GM12878 (cell line): ENCODE measurements around the gene LRRTM3. TPM values are rescaled to one million over a fixed set of nuclear protein-coding genes. Genes with fewer than 3 reads are reported as not detected.

ENCODE experiments used
- ATAC-seq: fragments of 200-7000 bp; cut with Tn5 transposase; 3 replicates; pipeline ENCODE4 v1.9.1; 2020; ENCODE audit warnings: mild to moderate bottlenecking, moderate library complexity
- BruUV-seq: library from RNA; stranded (reverse); fragments of 400-500 nt; replicated peaks from 2 replicates; lab custom pipeline; 2021; lab: Mats Ljungman, UMichigan
- CTCF ChIA-PET: fragments of 300-600 bp; sonication (Branson Sonifier 250); formaldehyde crosslinking; extraction: SDS; loops from one replicate; lab custom pipeline; 2021; ENCODE audit warnings: inconsistent platforms; lab: Yijun Ruan, JAX
- POLR2A ChIA-PET: fragments of 350-600 bp; formaldehyde crosslinking; extraction: SDS; loops from one replicate; lab custom pipeline; 2021; ENCODE audit warnings: inconsistent platforms; lab: Charles Lee
- RAD21 ChIA-PET: fragments of 300-600 bp; sonication (Branson Sonifier 250); formaldehyde crosslinking; loops from one replicate; lab custom pipeline; 2023; ENCODE audit warnings: antibody characterized with exemption; ENCODE audit not compliant: unreplicated experiment; lab: Charles Lee
- SMC1A ChIA-PET: fragments of 300-600 bp; sonication (Branson Sonifier 250); formaldehyde crosslinking; loops from one replicate; lab custom pipeline; 2023; ENCODE audit not compliant: unreplicated experiment, uncharacterized antibody; lab: Charles Lee
- DNase-seq: peaks from one replicate; pipeline ENCODE4 v3.0.0-alpha.2; 2011; ENCODE audit warnings: low read depth, low spot score
- FAIRE-seq: peaks from 3 replicates; lab custom pipeline; 2011; peaks lifted over from hg19 to GRCh38; lab: Jason Lieb, UNC
- H2AFZ ChIP-seq: 2 replicates; pipeline ENCODE4 v1.6.0; 2011; ENCODE audit warnings: low read depth, low read length, control low read depth; ENCODE audit not compliant: control insufficient read depth
- H3K27ac ChIP-seq: 2 replicates; pipeline ENCODE4 v1.5.1; 2011; ENCODE audit warnings: control low read depth; ENCODE audit not compliant: control insufficient read depth, insufficient read depth
- H3K27me3 ChIP-seq, 2 experiments: replicated peaks in 1 of 2; 2 replicates each; pipeline versions ENCODE4 v1.6.0 to v1.6.1; 2011; ENCODE audit warnings: low read length in 1 of 2; ENCODE audit not compliant: control insufficient read depth in 2 of 2, insufficient read depth in 2 of 2
- H3K36me3 ChIP-seq, 2 experiments: 2 replicates each; pipeline ENCODE4 v1.5.1; 2011; ENCODE audit warnings: low read length in 1 of 2; ENCODE audit not compliant: control insufficient read depth in 2 of 2, insufficient read depth in 2 of 2
- H3K4me1 ChIP-seq: 2 replicates; pipeline ENCODE4 v1.6.1; 2011; ENCODE audit warnings: mild to moderate bottlenecking, low read length, moderate library complexity, mixed read lengths; ENCODE audit not compliant: control insufficient read depth, insufficient read depth
- H3K4me2 ChIP-seq: 2 replicates; pipeline ENCODE4 v1.6.0; 2011; ENCODE audit warnings: control low read depth; ENCODE audit not compliant: control insufficient read depth, insufficient read depth
- H3K4me3 ChIP-seq: fragments of 200-600 bp; sonication (generic); 2 replicates; pipeline ENCODE4 v1.5.1; 2016
- H3K79me2 ChIP-seq: 2 replicates; pipeline ENCODE4 v1.6.0; 2011; ENCODE audit warnings: low read length; ENCODE audit not compliant: control insufficient read depth, insufficient read depth
- H3K9ac ChIP-seq: 2 replicates; pipeline ENCODE4 v1.8.0; 2011; ENCODE audit warnings: low read length, control low read depth, mixed read lengths; ENCODE audit not compliant: control insufficient read depth, insufficient read depth
- H3K9me3 ChIP-seq: replicated peaks from 3 replicates; pipeline ENCODE4 v1.5.1; 2011; ENCODE audit warnings: mild to moderate bottlenecking, low read length; ENCODE audit not compliant: control insufficient read depth, insufficient read depth
- H4K20me1 ChIP-seq: 2 replicates; pipeline ENCODE4 v1.6.0; 2011; ENCODE audit not compliant: control insufficient read depth, insufficient read depth
- BCLAF1 ChIP-seq: fragments of 450-650 bp; IDR thresholded peaks from 2 replicates; pipeline ENCODE4 v1.6.1; 2017; ENCODE audit warnings: antibody characterized with exemption, mild to moderate bottlenecking, moderate library complexity
- BRCA1 ChIP-seq: IDR thresholded peaks from 2 replicates; pipeline ENCODE4 v1.6.1; 2011; ENCODE audit warnings: low read depth, low read length, improper control_type of control experiment
- CEBPB ChIP-seq, 2 experiments: fragments of 150-350 bp in 1 of 2; IDR thresholded peaks; 2 replicates each; pipeline ENCODE4 v1.6.1; 2012 to 2014; ENCODE audit warnings: low read depth in 2 of 2, low read length in 2 of 2, borderline replicate concordance in 1 of 2, inconsistent platforms in 1 of 2
- CHD4 ChIP-seq: fragments of 200-600 bp; sonication (generic); IDR thresholded peaks from 2 replicates; pipeline ENCODE4 v1.6.1; 2016; ENCODE audit warnings: mild to moderate bottlenecking
- FOXM1 ChIP-seq: IDR thresholded peaks from 2 replicates; pipeline ENCODE4 v1.6.1; 2012; ENCODE audit warnings: low read depth, mild to moderate bottlenecking, inconsistent platforms, low read length, moderate library complexity
- HDAC2 ChIP-seq: fragments of 200-600 bp; sonication (generic); IDR thresholded peaks from 2 replicates; pipeline ENCODE4 v1.6.1; 2017
- IRF4 ChIP-seq: IDR thresholded peaks from 2 replicates; pipeline ENCODE4 v1.6.1; 2011; ENCODE audit warnings: low read depth, low read length
- JUNB ChIP-seq: IDR thresholded peaks from 2 replicates; pipeline ENCODE4 v1.6.1; 2016; ENCODE audit warnings: antibody characterized with exemption, mild to moderate bottlenecking
- MYB ChIP-seq: fragments of 150-350 bp; IDR thresholded peaks from 2 replicates; pipeline ENCODE4 v1.6.1; 2014; ENCODE audit warnings: mild to moderate bottlenecking, low read depth, low read length, borderline replicate concordance
- RB1 ChIP-seq: fragments of 450-650 bp; formaldehyde crosslinking; IDR thresholded peaks from 2 replicates; pipeline ENCODE4 v1.6.1; 2017; ENCODE audit warnings: mild to moderate bottlenecking, borderline replicate concordance
- SMAD1 ChIP-seq: fragments of 450-650 bp; IDR thresholded peaks from 2 replicates; pipeline ENCODE4 v1.6.1; 2018; ENCODE audit warnings: mild to moderate bottlenecking, low read depth; ENCODE audit not compliant: partially characterized antibody
- SP1 ChIP-seq: IDR thresholded peaks from one replicate; pipeline ENCODE4 v1.6.1; 2011; ENCODE audit warnings: low read depth, low read length
- SREBF1 ChIP-seq: IDR thresholded peaks from 2 replicates; pipeline ENCODE4 v1.6.1; 2012; ENCODE audit warnings: mild to moderate bottlenecking, low read length
- STAT3 ChIP-seq: IDR thresholded peaks from 2 replicates; pipeline ENCODE4 v1.6.1; 2011; ENCODE audit warnings: low read depth, low read length, improper control_type of control experiment
- TARDBP ChIP-seq: IDR thresholded peaks from 2 replicates; pipeline ENCODE4 v1.6.1; 2016; ENCODE audit warnings: borderline replicate concordance
- TCF12 ChIP-seq: IDR thresholded peaks from 2 replicates; pipeline ENCODE4 v1.6.1; 2011; ENCODE audit warnings: low read depth, mild to moderate bottlenecking, low read length
- WGBS: methylation state at CpG from one replicate; pipeline ENCODE4 v1.1.6; 2016; ENCODE audit warnings: low lambda C conversion rate; ENCODE audit not compliant: insufficient replicate concordance, insufficient coverage; ENCODE audit errors: missing lambda C conversion rate; 5-methylcytosine and 5-hydroxymethylcytosine counted together
- in situ Hi-C: fragments of 300-500 bp; cut with MboI; formaldehyde crosslinking; loops from 9 replicates; pipeline ENCODE4 v1.14.3; 2018; ENCODE audit warnings: mixed read lengths
- intact Hi-C: fragments of 100-400 bp; cut with micrococcal nuclease; formaldehyde crosslinking; loops from one replicate; pipeline ENCODE4 v1.14.2; 2022; ENCODE audit not compliant: unreplicated experiment
- polyA plus RNA-seq, 11 experiments: library from polyadenylated mRNA; depleted of rRNA in 4 of 11; unstranded in 6 of 11; stranded (reverse) in 5 of 11; fragments of >200 nt; fragmentation: Nextera tagmentation in 4 of 11; fragmentation: Illumina TruSeq in 1 of 11; extraction: Ambion mirVana in 4 of 11; extraction: Trizol in 1 of 11; gene quantifications; 1 replicate in 1 of 11; 2 replicates in 10 of 11; pipeline versions ENCODE4 v1.2.1 to v1.2.3, GENCODE V29; 2011 to 2016; ENCODE audit warnings: inconsistent platforms in 2 of 11, missing spikeins in 2 of 11, low read depth in 1 of 11
- total RNA-seq, 4 experiments: library from RNA; depleted of rRNA in 3 of 4; stranded (reverse); fragments of >200 nt in 3 of 4; fragmentation: Illumina TruSeq in 1 of 4; extraction: Trizol in 1 of 4; gene quantifications; 2 replicates each; pipeline versions ENCODE4 v1.2.1 to v1.2.3, GENCODE V29; 2013 to 2021

LRRTM3 gene
- total and polyA plus RNA-seq, 10 of the 15 experiments (the other 5 are each of a cell fraction or from before 2014, with no cell fraction given) = not detected

DNA sequence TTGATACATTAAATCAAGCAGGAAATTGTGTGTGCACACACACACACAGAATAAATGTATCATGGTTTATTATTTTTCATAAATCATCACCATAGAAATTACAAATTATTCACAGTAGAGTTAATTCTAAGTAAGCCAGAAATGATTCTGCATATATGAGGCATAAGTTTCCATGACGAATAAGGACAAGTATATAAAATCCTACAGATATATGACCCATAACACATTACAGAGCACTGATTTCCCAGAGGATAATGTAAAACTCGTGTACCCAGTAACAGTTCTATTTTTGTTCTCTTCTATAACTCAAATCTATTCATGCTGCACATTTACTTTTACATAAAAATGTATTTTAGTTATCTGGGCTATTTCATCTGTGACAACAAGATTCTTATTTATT lies 169.7 kb downstream of the LRRTM3 start:
- BruUV-seq = no TSS peak
- FAIRE-seq = no peak
- no peak overlapping the region for H3K4me2 ChIP-seq

More for the DNA sequence above, 169.7 kb downstream of the LRRTM3 start:
- ATAC-seq = no peak
- H3K36me3 ChIP-seq = no peaks in the 10 kb centered on the region
- H3K9me3 ChIP-seq = no peaks in the 10 kb centered on the region
- DNase-seq = no peak
- intact Hi-C loops (no loop called here), in situ Hi-C loops (no loop called here)
- ChIA-PET POLR2A (no interaction called here), SMC1A (no interaction called here), RAD21 (no interaction called here), CTCF (no interaction called here)
- H3K4me3 ChIP-seq = no peak overlapping the region
- H3K79me2 ChIP-seq = no peaks in the 10 kb centered on the region
- no peak for TF ChIP-seq SP1
- TF ChIP-seq CEBPB (IDR thresholded peaks at IDR 0.05; ENCODE audit: borderline replicate concordance in 1 of 2, low read depth in 2 of 2, low read length in 2 of 2) = no peak
- TF ChIP-seq JUNB = no peak
- TF ChIP-seq TARDBP = no peak
- no peak for TF ChIP-seq CHD4
- TF ChIP-seq TCF12 = no peak
- TF ChIP-seq HDAC2 = no peak
- no peak for TF ChIP-seq FOXM1
- no peak for TF ChIP-seq SMAD1
- TF ChIP-seq BRCA1 = no peak
- TF ChIP-seq RB1 = no peak
- TF ChIP-seq IRF4 = no peak
- no peak for TF ChIP-seq STAT3
- no peak for TF ChIP-seq MYB
- TF ChIP-seq BCLAF1 = no peak
- no peak for TF ChIP-seq SREBF1
- H3K27me3 ChIP-seq = no peaks in the 10 kb centered on the region
- 3% methylated on average over 2 of the region's 2 CpGs for WGBS
- H4K20me1 ChIP-seq = no peaks in the 10 kb centered on the region
- no peak overlapping the region for H2AFZ ChIP-seq
- H3K4me1 ChIP-seq = no peaks in the 10 kb centered on the region
- H3K9ac ChIP-seq = no peak overlapping the region
- no peak overlapping the region for H3K27ac ChIP-seq
